Endothelial cell of umbilical vein (primary cell): ENCODE measurements around the gene CPPED1. TPM values are rescaled to one million over a fixed set of nuclear protein-coding genes. Genes with fewer than 3 reads are reported as not detected.

Experiments used
- BruUV-seq: library from RNA; stranded (reverse); fragments of 400-500 nt; replicated peaks from 2 replicates; lab custom pipeline; 2021; lab: Mats Ljungman, UMichigan
- CTCF ChIA-PET: fragments of 300-600, 350-600 bp; sonication (Branson Sonifier 250); formaldehyde crosslinking; loops from one replicate; lab custom pipeline; 2021; ENCODE audit warnings: antibody characterized with exemption, inconsistent platforms; lab: Charles Lee
- POLR2A ChIA-PET: fragments of 300-600, 350-600 bp; sonication (Branson Sonifier 250); formaldehyde crosslinking; loops from one replicate; lab custom pipeline; 2021; ENCODE audit warnings: antibody characterized with exemption, inconsistent platforms; lab: Charles Lee
- DNase-seq: peaks from one replicate; pipeline ENCODE4 v3.0.0-alpha.2; 2011; ENCODE audit warnings: low read depth, low spot score
- FAIRE-seq: peaks from 2 replicates; lab custom pipeline; 2011; peaks lifted over from hg19 to GRCh38; lab: Jason Lieb, UNC
- H2AFZ ChIP-seq: 2 replicates; pipeline ENCODE4 v1.6.0; 2012; ENCODE audit warnings: low read depth, low read length, control low read depth, inconsistent platforms
- H3K27ac ChIP-seq: 2 replicates; pipeline ENCODE4 v1.5.1; 2011; ENCODE audit warnings: low read depth, mild to moderate bottlenecking, control low read depth, low read length, moderate library complexity; ENCODE audit not compliant: insufficient read depth
- H3K27me3 ChIP-seq, 2 experiments: 2 replicates each; pipeline versions ENCODE4 v1.6.0 to v1.6.1; 2011; ENCODE audit warnings: low read length in 2 of 2, mixed read lengths in 1 of 2; ENCODE audit not compliant: control insufficient read depth in 2 of 2, insufficient read depth in 2 of 2
- H3K36me3 ChIP-seq, 2 experiments: 2 replicates in 1 of 2; 3 replicates in 1 of 2; pipeline ENCODE4 v1.5.1; 2011; ENCODE audit warnings: low read length in 2 of 2, mild to moderate bottlenecking in 1 of 2, moderate library complexity in 1 of 2; ENCODE audit not compliant: control insufficient read depth in 2 of 2, insufficient read depth in 2 of 2; ENCODE audit errors: extremely low read depth in 1 of 2
- H3K4me1 ChIP-seq: 3 replicates; pipeline ENCODE4 v1.5.1; 2011; ENCODE audit warnings: mild to moderate bottlenecking, low read length; ENCODE audit not compliant: control insufficient read depth, insufficient read depth; ENCODE audit errors: extremely low read depth
- H3K4me2 ChIP-seq: 2 replicates; pipeline ENCODE4 v1.6.1; 2011; ENCODE audit warnings: low read length, control low read depth, mixed read lengths; ENCODE audit not compliant: insufficient read depth
- H3K4me3 ChIP-seq, 3 experiments: fragments of 200-600 bp in 1 of 3; sonication (generic), shearing (Covaris generic) in 1 of 3; replicated peaks in 1 of 3; 2 replicates each; pipeline ENCODE4 v1.5.1; 2011 to 2016; ENCODE audit warnings: control low read depth in 3 of 3, low read length in 3 of 3, mild to moderate bottlenecking in 2 of 3, inconsistent platforms in 1 of 3, low read depth in 1 of 3, moderate library complexity in 1 of 3; ENCODE audit not compliant: insufficient read depth in 1 of 3
- H3K79me2 ChIP-seq: 2 replicates; pipeline ENCODE4 v1.6.0; 2012; ENCODE audit warnings: low read length, inconsistent platforms; ENCODE audit not compliant: control insufficient read depth, insufficient read depth
- H3K9ac ChIP-seq: replicated peaks from 2 replicates; pipeline ENCODE3; 2011; ENCODE audit warnings: low read length, control low read depth; ENCODE audit not compliant: insufficient read depth; ENCODE audit errors: extremely low read depth
- H3K9me1 ChIP-seq: replicated peaks from 3 replicates; pipeline ENCODE4 v1.6.0; 2011; ENCODE audit warnings: mild to moderate bottlenecking, low read length; ENCODE audit not compliant: control insufficient read depth, insufficient read depth; ENCODE audit errors: extremely low read depth
- H3K9me3 ChIP-seq: replicated peaks from 2 replicates; pipeline ENCODE4 v1.5.1; 2012; ENCODE audit warnings: low read length, inconsistent platforms; ENCODE audit not compliant: control insufficient read depth, insufficient read depth
- H4K20me1 ChIP-seq: replicated peaks from 2 replicates; pipeline ENCODE3; 2011; ENCODE audit warnings: mild to moderate bottlenecking, low read length; ENCODE audit not compliant: control insufficient read depth, insufficient read depth; ENCODE audit errors: extremely low read depth
- CTCF ChIP-seq, 2 donors: IDR thresholded peaks; 1 replicate in 1 of 2; 2 replicates in 1 of 2; pipeline ENCODE4 v1.5.1; 2011; ENCODE audit warnings: low read length in 2 of 2, mild to moderate bottlenecking in 2 of 2, moderate library complexity in 2 of 2, control low read depth in 1 of 2, inconsistent platforms in 1 of 2, low read depth in 1 of 2; ENCODE audit not compliant: insufficient read depth in 1 of 2; ENCODE audit errors: extremely low read depth in 1 of 2
- EZH2 ChIP-seq: IDR thresholded peaks from 2 replicates; pipeline ENCODE4 v1.6.1; 2012; ENCODE audit warnings: borderline replicate concordance, low read depth, mild to moderate bottlenecking, moderate library complexity, low read length, inconsistent platforms; ENCODE audit not compliant: severe bottlenecking
- FOS ChIP-seq: IDR thresholded peaks from 2 replicates; pipeline ENCODE4 v1.6.1; 2011; ENCODE audit warnings: mild to moderate bottlenecking, low read length, moderate library complexity, borderline replicate concordance; ENCODE audit not compliant: insufficient read depth
- GATA2 ChIP-seq: IDR thresholded peaks from 2 replicates; pipeline ENCODE4 v1.7.0; 2011; ENCODE audit warnings: low read depth, mild to moderate bottlenecking, moderate library complexity, mixed read lengths, low read length; ENCODE audit not compliant: insufficient read length, insufficient read depth
- JUN ChIP-seq: IDR thresholded peaks from 2 replicates; pipeline ENCODE4 v1.6.1; 2011; ENCODE audit warnings: borderline replicate concordance, low read depth; ENCODE audit not compliant: insufficient read length, insufficient read depth
- MAX ChIP-seq: IDR thresholded peaks from 2 replicates; pipeline ENCODE4 v1.6.1; 2011; ENCODE audit not compliant: insufficient read depth, insufficient read length
- MYC ChIP-seq: IDR thresholded peaks from one replicate; pipeline ENCODE4 v1.6.1; 2011; ENCODE audit warnings: mild to moderate bottlenecking, low read depth, low read length
- POLR2A ChIP-seq: IDR thresholded peaks from 2 replicates; pipeline ENCODE4 v1.6.1; 2012; ENCODE audit warnings: low read depth, mild to moderate bottlenecking, control low read depth, low read length
- POLR2AphosphoS5 ChIP-seq: IDR thresholded peaks from 2 replicates; pipeline ENCODE4 v1.6.1; 2012; ENCODE audit warnings: low read depth, mild to moderate bottlenecking, control low read depth, low read length, moderate library complexity; ENCODE audit not compliant: insufficient read depth
- dilution Hi-C: fragments of 300-500 bp; cut with MboI; formaldehyde crosslinking; loops from one replicate; pipeline ENCODE4 v1.15.0; 2019; ENCODE audit warnings: low sequenced_read_pairs; ENCODE audit not compliant: extremely low pct_ligation_motif_present
- intact Hi-C: fragments of 100-400 bp; cut with micrococcal nuclease; formaldehyde crosslinking; loops from one replicate; pipeline ENCODE4 v1.10.0; 2022
- polyA plus RNA-seq, 4 experiments: library from polyadenylated mRNA; depleted of rRNA in 3 of 4; stranded (reverse) in 3 of 4; unstranded in 1 of 4; fragments of >200 nt; gene quantifications; 2 replicates each; pipeline versions ENCODE4 v1.2.1 to v1.2.3, GENCODE V29; 2011 to 2012; ENCODE audit warnings: missing spikeins in 1 of 4
- total RNA-seq: library from RNA; stranded (reverse); gene quantifications from 2 replicates; pipeline ENCODE4 v1.2.3, GENCODE V29; 2021

The CPPED1 gene
- total and polyA plus RNA-seq, 2 donors (not counting 3 experiments of a cell fraction or from before 2014, with no cell fraction given) = 27.9 to 59.3 TPM

GRCh38 chr16:12611916-12612597 lies 191.6 kb downstream of the CPPED1 start:
- POLR2A ChIA-PET = no interaction called here
- CTCF ChIA-PET = no interaction called here
- Histone ChIP-seq H3K9me3 (no peaks in the 10 kb centered on the region), H3K9me1 (no peaks in the 10 kb centered on the region), H3K27ac (no peak overlapping the region), H3K36me3 (no peaks in the 10 kb centered on the region), H3K4me1 (no peaks in the 10 kb centered on the region), H3K27me3 (no peaks in the 10 kb centered on the region), H3K4me3 (no peak overlapping the region), H3K79me2 (no peaks in the 10 kb centered on the region), H3K9ac (no peak overlapping the region), H2AFZ (no peak overlapping the region), H3K4me2 (no peak overlapping the region), H4K20me1 (no peaks in the 10 kb centered on the region)
- FAIRE-seq (no peak), DNase-seq (no peak)
- BruUV-seq = no TSS peak
- dilution Hi-C loops = no loop called here
- intact Hi-C loops = no loop called here
- no peak for TF ChIP-seq FOS
- no peak for TF ChIP-seq MAX
- TF ChIP-seq POLR2AphosphoS5 = no peak
- TF ChIP-seq GATA2 = no peak
- TF ChIP-seq EZH2 = no peak
- TF ChIP-seq CTCF (IDR thresholded peaks at IDR 0.05; ENCODE audit: extremely low read depth in 1 of 2, insufficient read depth in 1 of 2, low read depth in 1 of 2, low read length in 2 of 2) = no peak
- no peak for TF ChIP-seq JUN
- no peak for TF ChIP-seq MYC
- TF ChIP-seq POLR2A = no peak
